ENCODE data around the gene EP400. TPM values are rescaled to one million over a fixed set of nuclear protein-coding genes. Genes with fewer than 3 reads are reported as not detected.

The EP400 gene
- total and polyA plus RNA-seq, 7 experiments from 2014 or later = 2.8 to 86.8 (median 79.5) TPM

DNA sequence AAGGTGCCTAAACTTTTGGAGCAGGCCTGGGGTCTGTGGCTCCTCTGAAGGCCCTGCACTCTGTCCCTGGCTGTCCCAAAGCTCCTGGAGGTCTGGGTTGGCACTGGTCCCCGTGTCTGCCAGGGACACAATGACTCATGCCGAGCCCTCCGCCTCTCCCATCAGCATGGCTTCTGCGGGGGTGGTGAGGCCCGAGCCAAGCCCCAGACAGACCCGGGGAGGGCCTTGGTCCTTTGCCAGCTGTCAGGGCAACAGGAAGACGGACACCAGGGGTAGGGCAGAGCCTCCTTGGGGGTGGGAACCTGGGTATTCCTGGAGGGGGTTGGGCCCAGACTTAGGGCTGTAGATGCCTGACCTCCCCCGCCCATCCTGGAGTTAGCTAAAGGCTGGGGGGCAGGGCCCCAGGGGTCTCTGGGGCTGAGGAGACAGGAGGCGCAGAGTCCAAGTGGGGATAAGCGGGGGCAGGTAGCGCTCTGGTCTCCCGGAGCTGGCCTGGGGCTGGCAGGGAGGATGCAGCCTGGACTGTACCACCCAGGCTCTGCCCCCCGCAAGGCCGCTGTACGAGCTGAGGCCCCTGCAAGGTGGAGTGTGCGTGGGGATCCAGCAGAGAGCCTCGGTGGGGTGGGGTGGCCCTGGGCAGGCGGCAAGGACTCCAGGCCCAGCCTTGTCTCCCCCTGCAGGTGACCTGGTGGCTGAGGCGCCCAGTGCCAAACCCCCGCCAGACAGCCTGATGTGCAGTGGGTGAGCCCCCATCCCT is 37.0 kb upstream of the EP400 start:
- Mint-ChIP-seq H3K4me3 (no peak overlapping the region), H3K9me3 (no peaks in the 10 kb centered on the region), H3K27ac (peak overlapping the region in 1 of 9 donors; percentile 58), H3K27me3 (no peaks in the 10 kb centered on the region), H3K4me1 (no peaks in the 10 kb centered on the region), H3K36me3 (peaks cover 0 to 3% (median 0%) of the 10 kb centered on the region in 5 donors)
- H3K36me3 ChIP-seq (ENCODE audit: control insufficient read depth in 2 of 3, insufficient read depth in 3 of 3, low read length in 3 of 3) = peaks cover 0 to 87% (median 0%) of the 10 kb centered on the region in 3 experiments
- no peak for DNase-seq
- no peaks in the 10 kb centered on the region for H3K4me1 ChIP-seq (ENCODE audit: control insufficient read depth in 2 of 2, insufficient read depth in 2 of 2, low read length in 2 of 2)
- ChIA-PET CTCF (no interaction called here), POLR2A (no interaction called here)
- H3K4me3 ChIP-seq (ENCODE audit: low read length) = no peak overlapping the region
- no peaks in the 10 kb centered on the region for H3K27me3 ChIP-seq (ENCODE audit: control insufficient read depth in 2 of 2, insufficient read depth in 2 of 2, low read length in 2 of 2)
- no peaks in the 10 kb centered on the region for H3K9me3 ChIP-seq (ENCODE audit: control insufficient read depth in 2 of 3, low read length in 3 of 3)
- intact Hi-C loops (cut with micrococcal nuclease) = no loop called here
- ATAC-seq = no peak
- H3K27ac ChIP-seq (ENCODE audit: low read depth, low read length) = no peak overlapping the region

DNA sequence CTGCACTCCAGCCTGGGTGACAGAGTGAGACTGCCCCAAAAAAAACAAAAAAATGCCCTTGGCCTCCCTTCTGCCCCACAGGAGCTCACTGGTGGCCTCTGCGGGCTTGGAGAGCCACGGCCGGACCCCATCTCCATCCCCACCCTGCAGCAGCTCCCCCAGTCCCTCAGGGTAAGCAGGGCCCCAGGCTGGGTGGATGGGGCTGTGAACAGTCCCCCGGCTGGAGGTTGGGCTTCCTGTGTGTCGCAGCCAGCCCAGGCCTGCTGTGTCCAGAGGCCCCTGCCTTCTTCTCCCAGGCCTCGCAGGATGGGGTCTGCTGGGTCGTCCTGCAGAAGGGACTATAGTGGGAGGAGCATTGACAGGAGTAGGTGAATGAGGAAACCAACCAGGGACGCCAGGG is 36.1 kb upstream of the EP400 start:
- intact Hi-C loops (cut with micrococcal nuclease) = no loop called here

GRCh38 chr12:131914179-131914702 is 35.5 kb upstream of the EP400 start:
- POLR2A ChIA-PET = no interaction called here
- Histone ChIP-seq H3K36me3 (ENCODE audit: control insufficient read depth in 2 of 3, insufficient read depth in 3 of 3, low read length in 3 of 3) (peaks cover 0 to 90% (median 0%) of the 10 kb centered on the region in 3 experiments), H3K9me3 (ENCODE audit: control insufficient read depth in 2 of 3, low read length in 3 of 3) (no peaks in the 10 kb centered on the region), H3K4me3 (ENCODE audit: low read length) (no peak overlapping the region), H3K4me1 (ENCODE audit: control insufficient read depth in 2 of 2, insufficient read depth in 2 of 2, low read length in 2 of 2) (no peaks in the 10 kb centered on the region), H3K27me3 (ENCODE audit: control insufficient read depth in 2 of 2, insufficient read depth in 2 of 2, low read length in 2 of 2) (no peaks in the 10 kb centered on the region), H3K27ac (ENCODE audit: low read depth, low read length) (no peak overlapping the region)
- Mint-ChIP-seq H3K9me3 (no peaks in the 10 kb centered on the region), H3K27ac (no peak overlapping the region), H3K4me3 (no peak overlapping the region), H3K27me3 (no peaks in the 10 kb centered on the region), H3K4me1 (no peaks in the 10 kb centered on the region), H3K36me3 (peaks cover 0 to 3% (median 0%) of the 10 kb centered on the region in 5 donors)
- intact Hi-C loops (cut with micrococcal nuclease) = no loop called here
- ATAC-seq (no peak), DNase-seq (no peak)
- CTCF ChIA-PET = no interaction called here

More for the DNA sequence above, 36.1 kb upstream of the EP400 start:
- Histone ChIP-seq H3K36me3 (ENCODE audit: control insufficient read depth in 2 of 3, insufficient read depth in 3 of 3, low read length in 3 of 3) (peaks cover 0 to 89% (median 0%) of the 10 kb centered on the region in 3 experiments), H3K4me1 (ENCODE audit: control insufficient read depth in 2 of 2, insufficient read depth in 2 of 2, low read length in 2 of 2) (no peaks in the 10 kb centered on the region), H3K9me3 (ENCODE audit: control insufficient read depth in 2 of 3, low read length in 3 of 3) (no peaks in the 10 kb centered on the region), H3K27ac (ENCODE audit: low read depth, low read length) (no peak overlapping the region), H3K4me3 (ENCODE audit: low read length) (no peak overlapping the region), H3K27me3 (ENCODE audit: control insufficient read depth in 2 of 2, insufficient read depth in 2 of 2, low read length in 2 of 2) (no peaks in the 10 kb centered on the region)
- H3K27me3 Mint-ChIP-seq = no peaks in the 10 kb centered on the region
- H3K27ac Mint-ChIP-seq = no peak overlapping the region
- H3K9me3 Mint-ChIP-seq = no peaks in the 10 kb centered on the region
- CTCF ChIA-PET = no interaction called here
- H3K36me3 Mint-ChIP-seq = peaks cover 0 to 3% (median 0%) of the 10 kb centered on the region in 5 donors
- no peak for ATAC-seq
- POLR2A ChIA-PET = no interaction called here
- no peaks in the 10 kb centered on the region for H3K4me1 Mint-ChIP-seq
- no peak for DNase-seq
- no peak overlapping the region for H3K4me3 Mint-ChIP-seq

DNA sequence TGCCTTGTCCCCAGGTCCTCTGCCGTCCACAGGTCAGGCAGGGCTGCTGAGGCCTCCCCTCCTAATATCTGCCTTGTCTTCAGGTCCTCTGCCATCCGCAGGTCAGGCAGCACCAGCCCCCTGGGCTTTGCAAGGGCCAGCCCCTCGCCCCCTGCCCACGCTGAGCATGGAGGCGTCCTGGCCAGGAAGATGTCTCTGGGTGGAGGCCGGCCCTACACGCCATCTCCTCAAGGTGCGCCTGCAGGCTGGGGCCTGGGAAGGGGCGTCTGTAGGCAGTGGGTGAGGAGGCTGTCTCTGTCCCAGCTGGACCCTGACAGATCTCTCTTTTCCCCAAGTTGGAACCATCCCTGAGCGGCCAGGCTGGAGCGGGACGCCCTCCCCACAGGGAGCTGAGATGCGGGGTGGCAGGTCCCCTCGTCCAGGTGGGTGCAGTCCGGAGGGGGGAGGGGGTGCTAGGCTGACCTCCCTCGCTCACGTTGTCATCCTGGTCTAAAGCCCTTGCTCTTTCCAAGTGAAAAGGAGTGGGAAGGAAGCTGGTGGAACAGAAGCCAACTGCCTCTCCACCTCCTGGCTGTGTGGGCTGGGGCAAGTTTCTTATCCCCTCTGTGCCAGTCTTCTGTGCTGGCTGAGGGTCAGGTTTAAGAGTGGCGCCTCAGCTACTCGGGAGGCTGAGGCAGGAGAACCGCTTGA is 34.6 kb upstream of the EP400 start:
- ATAC-seq = no peak
- Mint-ChIP-seq H3K4me3 (no peak overlapping the region), H3K27ac (no peak overlapping the region), H3K9me3 (no peaks in the 10 kb centered on the region), H3K36me3 (peaks cover 0 to 3% (median 0%) of the 10 kb centered on the region in 5 donors), H3K27me3 (no peaks in the 10 kb centered on the region), H3K4me1 (no peaks in the 10 kb centered on the region)
- Histone ChIP-seq H3K27ac (ENCODE audit: low read depth, low read length) (no peak overlapping the region), H3K4me3 (ENCODE audit: low read length) (no peak overlapping the region), H3K27me3 (ENCODE audit: control insufficient read depth in 2 of 2, insufficient read depth in 2 of 2, low read length in 2 of 2) (no peaks in the 10 kb centered on the region), H3K36me3 (ENCODE audit: control insufficient read depth in 2 of 3, insufficient read depth in 3 of 3, low read length in 3 of 3) (peaks cover 0 to 90% (median 0%) of the 10 kb centered on the region in 3 experiments), H3K9me3 (ENCODE audit: control insufficient read depth in 2 of 3, low read length in 3 of 3) (no peaks in the 10 kb centered on the region), H3K4me1 (ENCODE audit: control insufficient read depth in 2 of 2, insufficient read depth in 2 of 2, low read length in 2 of 2) (no peaks in the 10 kb centered on the region)
- CTCF ChIA-PET = no interaction called here
- DNase-seq = no peak
- intact Hi-C loops (cut with micrococcal nuclease) = no loop called here
- POLR2A ChIA-PET = no interaction called here

DNA sequence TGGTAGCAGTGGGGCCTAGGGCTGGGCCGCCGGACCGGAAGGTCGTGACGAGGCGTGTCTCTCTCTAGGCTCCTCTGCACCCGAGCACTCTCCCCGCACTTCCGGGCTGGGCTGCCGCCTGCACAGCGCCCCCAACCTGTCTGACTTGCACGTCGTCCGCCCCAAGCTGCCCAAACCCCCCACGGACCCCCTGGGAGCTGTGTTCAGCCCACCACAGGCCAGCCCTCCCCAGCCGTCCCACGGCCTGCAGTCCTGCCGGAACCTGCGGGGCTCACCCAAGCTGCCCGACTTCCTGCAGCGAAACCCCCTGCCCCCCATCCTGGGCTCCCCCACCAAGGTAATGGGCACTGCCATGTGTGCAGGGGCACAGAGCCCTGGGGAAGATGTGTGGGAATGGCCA is 33.9 kb upstream of the EP400 start:
- Histone ChIP-seq H3K4me1 (ENCODE audit: control insufficient read depth in 2 of 2, insufficient read depth in 2 of 2, low read length in 2 of 2) (no peaks in the 10 kb centered on the region), H3K27me3 (ENCODE audit: control insufficient read depth in 2 of 2, insufficient read depth in 2 of 2, low read length in 2 of 2) (no peaks in the 10 kb centered on the region), H3K4me3 (ENCODE audit: low read length) (no peak overlapping the region), H3K9me3 (ENCODE audit: control insufficient read depth in 2 of 3, low read length in 3 of 3) (no peaks in the 10 kb centered on the region), H3K36me3 (ENCODE audit: control insufficient read depth in 2 of 3, insufficient read depth in 3 of 3, low read length in 3 of 3) (peaks cover 0 to 90% (median 0%) of the 10 kb centered on the region in 3 experiments), H3K27ac (ENCODE audit: low read depth, low read length) (no peak overlapping the region)
- Mint-ChIP-seq H3K27me3 (no peaks in the 10 kb centered on the region), H3K4me3 (no peak overlapping the region), H3K36me3 (peaks cover 0 to 8% (median 0%) of the 10 kb centered on the region in 5 donors), H3K9me3 (no peaks in the 10 kb centered on the region), H3K27ac (no peak overlapping the region), H3K4me1 (no peaks in the 10 kb centered on the region)
- ChIA-PET POLR2A (no interaction called here), CTCF (no interaction called here)
- ATAC-seq = no peak
- DNase-seq = no peak
- intact Hi-C loops (cut with micrococcal nuclease) = no loop called here

DNA sequence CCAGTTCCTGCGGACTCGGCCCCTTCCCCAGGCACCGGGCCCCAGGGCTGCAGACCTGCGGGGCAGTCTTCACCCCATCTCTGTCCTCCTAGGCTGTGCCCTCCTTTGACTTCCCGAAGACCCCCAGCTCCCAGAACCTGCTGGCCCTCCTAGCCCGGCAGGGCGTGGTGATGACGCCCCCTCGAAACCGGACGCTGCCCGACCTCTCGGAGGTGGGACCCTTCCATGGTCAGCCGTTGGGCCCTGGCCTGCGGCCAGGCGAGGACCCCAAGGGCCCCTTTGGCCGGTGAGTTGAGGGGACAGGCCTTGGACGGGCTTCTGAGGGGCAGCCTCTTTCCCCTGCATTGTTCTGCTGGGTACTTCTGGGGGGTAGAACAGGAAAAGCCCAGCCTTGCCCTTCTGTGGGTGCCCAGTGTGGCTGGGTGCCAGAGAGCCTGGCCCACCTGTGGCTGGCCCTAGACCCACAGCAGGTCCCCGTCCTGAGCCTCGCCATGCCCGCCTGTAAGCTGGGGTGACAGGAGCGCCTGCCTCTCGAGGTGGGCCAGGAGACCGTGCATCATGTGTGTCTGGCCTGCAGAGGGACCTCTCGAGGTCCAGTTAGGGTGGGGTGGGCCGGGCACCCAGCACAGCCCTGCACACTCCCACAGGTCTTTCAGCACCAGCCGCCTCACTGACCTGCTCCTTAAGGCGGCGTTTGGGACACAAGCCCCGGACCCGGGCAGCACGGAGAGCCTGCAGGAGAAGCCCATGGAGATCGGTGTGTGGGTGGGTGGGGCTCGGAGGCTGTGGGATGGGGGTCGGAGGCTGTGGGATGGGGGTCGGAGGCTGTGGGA is 33.2 kb upstream of the EP400 start:
- no peak overlapping the region for H3K27ac ChIP-seq (ENCODE audit: low read depth, low read length)
- H3K36me3 Mint-ChIP-seq = peaks cover 0 to 8% (median 0%) of the 10 kb centered on the region in 5 donors
- no peak for DNase-seq
- H3K4me1 ChIP-seq (ENCODE audit: control insufficient read depth in 2 of 2, insufficient read depth in 2 of 2, low read length in 2 of 2) = no peaks in the 10 kb centered on the region
- no peaks in the 10 kb centered on the region for H3K4me1 Mint-ChIP-seq
- H3K4me3 ChIP-seq (ENCODE audit: low read length) = no peak overlapping the region
- no peak overlapping the region for H3K4me3 Mint-ChIP-seq
- H3K36me3 ChIP-seq (ENCODE audit: control insufficient read depth in 2 of 3, insufficient read depth in 3 of 3, low read length in 3 of 3) = peaks cover 0 to 90% (median 0%) of the 10 kb centered on the region in 3 experiments
- H3K9me3 Mint-ChIP-seq = no peaks in the 10 kb centered on the region
- peak overlapping the region in 1 of 9 donors; percentile 41 for H3K27ac Mint-ChIP-seq
- ChIA-PET POLR2A (no interaction called here), CTCF (no interaction called here)
- H3K27me3 Mint-ChIP-seq = no peaks in the 10 kb centered on the region
- intact Hi-C loops (cut with micrococcal nuclease) = no loop called here
- no peaks in the 10 kb centered on the region for H3K9me3 ChIP-seq (ENCODE audit: control insufficient read depth in 2 of 3, low read length in 3 of 3)
- no peak for ATAC-seq
- no peaks in the 10 kb centered on the region for H3K27me3 ChIP-seq (ENCODE audit: control insufficient read depth in 2 of 2, insufficient read depth in 2 of 2, low read length in 2 of 2)

Data from naive thymus-derived CD4-positive, alpha-beta T cell (primary cell).